NCI-H2227 treated with DMSO at 0.1 percent for 48 hours (cell line): ENCODE measurements around the gene PXMP4.

Experiments used
- DNase-seq: peaks from one replicate; lab custom pipeline; 2025; lab: John Stamatoyannopoulos, UW

Gene PXMP4

GRCh38 chr20:33684533-33685327 lies 35.4 kb downstream of the PXMP4 start:
- DNase-seq = peak; percentile 43

GRCh38 chr20:33681728-33682353 lies 38.3 kb downstream of the PXMP4 start:
- no peak for DNase-seq

- DNase-seq = no peak
These were observed 38.8 kb downstream of the PXMP4 start for GRCh38 chr20:33681288-33681687.

GRCh38 chr20:33680686-33681085 lies 39.4 kb downstream of the PXMP4 start:
- DNase-seq = no peak

- no peak for DNase-seq
These were observed 40.2 kb downstream of the PXMP4 start for GRCh38 chr20:33679758-33680485.

- DNase-seq = no peak
These were observed 42.0 kb downstream of the PXMP4 start for GRCh38 chr20:33677991-33678702.

- DNase-seq = no peak
These were observed 43.2 kb downstream of the PXMP4 start for GRCh38 chr20:33676652-33677645.

- no peak for DNase-seq
These were observed 44.0 kb downstream of the PXMP4 start for GRCh38 chr20:33676121-33676520.

GRCh38 chr20:33675136-33675959 lies 44.8 kb downstream of the PXMP4 start:
- DNase-seq = no peak

- DNase-seq = peak; percentile 68
These were observed 45.6 kb downstream of the PXMP4 start, which contains the start of gene NECAB3 for GRCh38 chr20:33674294-33675135. Gene NECAB3, minus strand, starts transcription at chr20:33674428. Its CDS starts 76 bp downstream, at chr20:33674352.

- DNase-seq = no peak
These were observed 46.5 kb downstream of the PXMP4 start for GRCh38 chr20:33673410-33674293.

- DNase-seq = no peak
These were observed 47.0 kb downstream of the PXMP4 start for GRCh38 chr20:33673114-33673409.

- no peak for DNase-seq
These were observed 47.5 kb downstream of the PXMP4 start for GRCh38 chr20:33672426-33673113.

- DNase-seq = no peak
These were observed 48.4 kb downstream of the PXMP4 start for GRCh38 chr20:33671573-33672288.

GRCh38 chr20:33670715-33671499 lies 49.2 kb downstream of the PXMP4 start:
- DNase-seq = no peak
